HG03159 (cell line): Measurements from ENCODE around the gene BAHCC1.

Source experiments
- ATAC-seq: cut with Tn5 transposase; IDR thresholded peaks from one replicate; pipeline ENCODE4 v1.9.1; 2021; ENCODE audit warnings: mild to moderate bottlenecking, moderate library complexity; ENCODE audit not compliant: unreplicated experiment

Gene BAHCC1

DNA sequence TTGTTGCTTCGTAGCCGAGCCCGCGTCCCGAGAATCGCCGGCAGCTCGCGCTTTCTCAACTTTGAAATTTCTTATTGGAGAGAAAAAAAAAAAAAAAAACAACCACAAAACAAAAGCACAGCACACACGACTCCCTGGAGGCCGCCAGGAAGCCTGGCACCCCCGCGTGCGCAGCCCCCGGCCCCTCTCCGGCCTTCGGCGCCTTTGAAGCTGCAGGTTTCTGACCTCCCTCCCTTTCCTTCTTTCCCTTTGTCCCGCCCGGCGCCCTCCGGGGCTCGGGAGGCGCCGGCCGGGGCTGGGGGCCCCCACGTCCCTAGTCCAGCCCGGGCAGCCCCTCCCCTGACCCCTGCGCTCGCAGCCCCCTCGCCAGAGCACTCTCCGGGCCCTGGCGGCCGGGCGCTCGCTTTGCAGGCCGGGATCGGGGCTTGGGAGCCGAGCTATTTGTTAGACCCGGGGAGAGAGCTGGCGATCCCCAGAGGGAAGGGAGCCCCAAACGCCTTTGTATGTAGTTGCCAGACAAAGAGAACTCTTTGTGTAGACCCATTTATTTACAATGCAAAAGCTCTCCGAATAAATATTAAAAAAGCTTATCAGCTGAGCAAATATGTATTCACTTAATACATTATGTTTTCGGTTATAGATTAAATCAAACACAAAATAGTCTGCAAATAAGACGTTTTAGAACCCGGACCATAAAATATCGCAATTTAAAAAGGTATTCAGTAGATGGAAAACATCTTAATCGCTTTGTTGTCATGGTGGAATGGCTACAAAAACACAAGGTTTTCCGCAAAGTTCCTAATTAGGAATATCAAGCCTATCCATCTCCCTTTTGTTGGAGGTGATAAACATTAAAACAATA lies 2.3 kb downstream of the BAHCC1 start:
- ATAC-seq = no peak

DNA sequence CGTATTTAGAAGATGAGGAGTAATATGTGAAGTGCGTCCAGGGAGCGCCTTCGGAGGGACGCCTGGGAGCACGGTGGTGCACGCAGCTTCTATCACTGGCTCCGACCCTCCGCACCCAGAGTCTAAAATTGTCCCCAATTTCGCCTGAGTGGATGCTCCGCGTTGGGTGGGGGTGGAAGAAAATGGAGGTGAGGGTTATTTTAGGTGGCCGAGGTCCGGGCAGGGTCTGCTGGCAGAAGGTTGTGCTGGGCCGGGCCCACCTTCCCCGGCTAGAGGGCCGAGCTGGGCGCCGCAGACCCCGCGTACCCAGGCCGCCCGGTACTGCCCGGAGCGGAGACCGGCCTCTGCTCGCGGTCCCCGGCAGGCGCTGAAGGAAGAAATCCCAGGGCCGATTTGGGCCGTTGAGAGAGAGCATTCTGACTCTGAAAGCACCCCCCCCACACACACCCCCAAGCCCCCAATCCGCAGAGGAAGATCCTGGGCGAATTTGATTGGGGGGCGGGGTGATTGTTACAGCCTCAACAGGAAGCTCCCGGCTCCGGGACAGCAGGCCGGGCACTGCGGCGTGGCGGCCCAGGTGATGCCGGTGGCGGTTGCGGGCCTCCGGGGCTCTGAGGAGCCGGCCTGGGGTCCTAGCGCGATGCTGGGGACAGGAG lies 3.0 kb downstream of the BAHCC1 start:
- no peak for ATAC-seq

DNA sequence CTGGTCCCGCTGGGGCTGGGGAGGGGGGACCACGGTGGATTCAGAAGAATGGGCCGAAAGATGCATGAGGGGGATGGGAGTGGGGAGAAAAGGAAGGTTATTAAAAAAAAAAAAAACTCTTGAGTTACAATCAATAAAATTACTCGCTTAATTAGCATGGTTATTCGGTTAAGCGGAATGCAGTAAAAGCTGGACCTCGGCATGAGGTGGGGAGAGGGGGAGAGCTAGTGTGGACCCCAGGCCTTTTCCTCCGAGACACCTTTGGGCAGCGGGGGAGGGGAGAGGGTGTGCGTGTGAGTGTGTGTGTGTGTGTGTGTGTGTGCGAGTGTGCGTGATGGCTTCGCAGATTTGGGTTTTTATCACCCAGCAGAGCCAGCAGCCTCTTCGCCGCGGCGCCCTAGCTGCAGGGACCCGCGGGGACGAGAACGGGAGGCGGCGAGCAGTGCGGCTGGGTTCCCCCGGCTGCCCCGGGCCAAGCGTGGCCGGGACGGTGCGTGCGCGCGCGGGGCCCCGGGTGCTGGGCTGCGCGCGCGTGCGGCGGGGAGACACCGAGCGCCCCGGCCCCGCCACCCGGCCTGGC lies 3.7 kb downstream of the BAHCC1 start:
- no peak for ATAC-seq

DNA sequence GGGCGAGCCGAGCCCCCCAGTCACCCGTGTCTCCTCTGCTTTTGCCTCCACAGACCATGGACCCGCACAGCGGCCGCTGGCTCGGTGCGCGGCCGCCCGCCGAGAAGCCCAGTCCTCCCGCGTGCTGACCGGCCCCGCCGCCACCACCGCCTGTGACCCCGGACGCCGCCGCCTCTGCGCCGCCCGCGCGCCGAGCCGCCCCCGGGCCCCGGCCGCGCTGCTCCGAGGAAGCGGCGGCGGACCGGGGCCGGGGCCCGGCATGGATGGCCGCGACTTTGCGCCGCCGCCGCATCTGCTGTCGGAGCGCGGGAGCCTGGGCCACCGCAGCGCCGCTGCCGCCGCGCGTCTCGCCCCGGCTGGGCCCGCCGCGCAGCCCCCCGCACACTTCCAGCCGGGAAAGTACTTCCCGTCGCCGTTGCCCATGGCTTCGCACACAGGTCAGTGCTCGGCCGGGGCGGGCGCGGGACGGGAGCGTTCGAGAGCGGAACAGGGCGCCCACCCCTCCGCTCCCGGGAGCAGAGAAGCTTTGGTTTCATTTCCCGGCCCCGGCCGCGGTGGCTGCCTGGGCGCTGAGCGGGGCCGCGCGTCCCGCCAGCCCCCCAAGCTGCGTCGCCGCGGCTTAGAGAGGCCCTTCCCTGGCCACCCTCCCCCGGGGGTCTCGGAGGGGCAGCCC lies 4.4 kb downstream of the BAHCC1 start:
- no peak for ATAC-seq

DNA sequence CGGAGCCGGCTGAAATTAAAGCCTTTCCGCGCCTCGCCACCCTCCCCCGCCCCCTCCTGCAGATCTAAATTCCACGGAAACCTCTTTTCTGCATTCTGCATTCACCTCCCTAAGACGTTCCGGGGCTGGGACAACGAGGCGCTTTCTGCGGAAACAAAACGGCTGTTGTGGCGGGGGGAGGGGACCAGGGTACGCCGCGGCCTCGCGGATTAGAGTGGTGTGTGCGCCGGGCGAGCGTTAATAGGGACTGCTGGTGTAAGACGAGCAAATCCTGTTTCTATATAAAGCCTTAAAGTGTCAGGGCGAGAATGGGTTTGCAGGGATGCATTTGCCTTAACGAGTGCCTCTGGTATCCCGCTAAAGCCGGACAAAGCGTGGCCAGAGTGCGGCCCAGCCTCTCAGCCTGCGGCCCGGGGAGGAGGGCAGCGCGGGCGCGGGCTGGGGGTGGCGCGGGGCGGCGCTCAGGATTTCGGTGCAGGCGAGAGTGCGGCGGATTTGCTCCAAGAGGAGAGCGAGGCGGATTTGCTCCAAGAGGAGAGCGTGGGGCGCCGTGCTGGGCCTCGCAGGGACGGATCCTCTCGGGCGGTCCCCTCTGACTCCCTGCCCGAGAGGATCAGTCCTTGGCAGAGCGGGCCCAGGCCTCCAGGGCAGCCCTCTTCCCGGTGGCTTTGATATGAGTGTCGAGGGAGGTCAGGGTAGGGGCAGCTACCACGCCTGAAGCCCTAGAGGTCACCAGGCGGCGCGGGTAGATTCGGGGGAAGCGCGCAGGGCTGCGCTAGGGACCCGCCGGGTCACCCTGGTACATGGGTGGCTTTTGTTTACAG lies 5.1 kb downstream of the BAHCC1 start:
- no peak for ATAC-seq

DNA sequence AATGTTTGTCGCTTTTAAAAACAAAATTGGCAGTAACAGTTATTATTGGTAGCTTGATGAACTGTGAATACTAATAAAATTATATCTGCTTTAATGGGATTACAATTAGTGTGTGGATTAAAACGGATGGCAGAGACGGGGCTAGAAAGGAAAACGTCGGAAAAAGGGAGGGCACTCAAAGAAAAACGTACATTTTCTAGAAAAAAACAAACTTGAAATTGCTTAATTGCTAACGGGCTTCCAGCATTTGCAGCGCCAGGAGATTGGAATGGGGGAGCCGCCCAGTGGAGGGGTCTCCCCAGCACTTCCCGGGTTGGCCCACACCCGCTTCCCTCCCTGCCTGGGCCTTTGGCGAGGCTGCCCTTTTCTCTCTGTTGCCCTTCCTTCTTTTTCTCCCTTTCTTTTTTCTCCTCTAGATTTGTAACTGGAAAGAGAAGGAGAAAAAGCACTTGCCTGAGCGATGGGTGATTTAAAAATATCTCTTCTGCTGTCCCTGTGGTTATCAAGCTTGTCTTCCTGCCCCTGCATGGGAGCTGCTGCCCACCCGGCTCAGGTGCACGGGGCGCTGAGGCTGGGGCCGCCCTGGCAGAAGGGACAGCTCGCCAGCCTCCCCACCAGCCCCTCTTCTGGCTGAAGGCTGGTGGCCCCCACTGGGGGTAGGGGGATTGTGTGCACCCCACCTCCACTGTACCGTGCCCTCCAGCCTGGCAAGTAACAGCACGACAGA lies 5.9 kb downstream of the BAHCC1 start:
- ATAC-seq = no peak

DNA sequence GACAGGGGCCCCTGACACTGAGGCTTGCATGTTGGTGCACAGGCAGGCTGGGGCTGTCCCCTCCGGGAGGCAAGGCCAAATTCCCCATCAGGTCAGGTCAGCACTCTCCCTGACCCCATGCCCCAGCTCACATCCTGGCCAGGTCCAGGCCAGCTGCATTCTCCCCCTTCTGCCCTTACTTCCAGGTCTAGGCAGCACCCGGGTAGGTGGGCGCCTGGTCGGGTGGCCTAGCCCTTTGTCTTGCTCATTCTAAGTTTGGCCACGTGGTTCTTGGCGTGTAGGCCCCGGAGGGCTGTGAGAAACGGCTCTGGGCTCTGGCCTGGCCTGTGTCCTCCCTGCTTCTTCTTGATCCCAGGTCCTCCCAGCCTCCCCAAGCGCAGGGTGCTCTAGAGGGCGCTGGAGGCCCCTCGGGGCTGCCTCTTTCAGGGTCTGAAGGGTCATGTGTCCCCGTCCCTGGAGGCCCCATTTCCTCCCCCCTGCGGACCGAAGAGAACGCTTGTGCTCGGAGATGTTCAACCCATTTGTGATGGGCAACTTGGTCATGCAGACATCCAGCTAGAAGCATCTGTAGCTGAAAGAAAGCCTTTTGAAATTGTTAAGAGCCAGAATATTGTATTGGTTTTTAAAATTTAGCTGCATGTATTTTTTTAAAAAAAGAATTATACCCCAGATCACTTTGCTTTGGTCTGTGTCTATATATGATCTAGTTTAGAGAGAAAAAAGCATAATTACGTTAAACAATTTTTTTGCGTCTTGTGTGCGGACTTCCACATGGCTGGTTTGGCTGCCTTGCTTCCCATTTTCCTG lies 6.7 kb downstream of the BAHCC1 start:
- no peak for ATAC-seq

DNA sequence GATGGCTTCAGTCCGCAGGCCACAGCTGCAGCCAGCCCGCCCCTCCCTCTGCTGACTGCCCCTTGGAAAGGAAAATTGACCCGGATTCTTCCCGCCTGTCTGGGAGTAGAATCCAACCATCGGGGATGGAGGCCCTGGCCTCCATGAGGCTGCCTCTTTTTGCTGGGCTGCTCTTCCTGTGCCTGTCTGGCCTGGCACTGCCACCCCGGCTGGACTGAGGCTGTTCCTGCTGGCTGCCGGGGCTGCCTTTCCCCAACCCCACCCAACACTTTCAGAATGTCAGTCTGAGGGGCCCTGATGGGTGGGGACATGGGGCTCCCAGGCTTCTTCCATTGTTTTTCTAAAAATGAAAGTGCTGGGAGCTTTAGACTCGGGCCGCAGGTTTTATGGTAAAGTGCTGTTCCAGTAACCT lies 7.3 kb downstream of the BAHCC1 start:
- ATAC-seq = no peak

DNA sequence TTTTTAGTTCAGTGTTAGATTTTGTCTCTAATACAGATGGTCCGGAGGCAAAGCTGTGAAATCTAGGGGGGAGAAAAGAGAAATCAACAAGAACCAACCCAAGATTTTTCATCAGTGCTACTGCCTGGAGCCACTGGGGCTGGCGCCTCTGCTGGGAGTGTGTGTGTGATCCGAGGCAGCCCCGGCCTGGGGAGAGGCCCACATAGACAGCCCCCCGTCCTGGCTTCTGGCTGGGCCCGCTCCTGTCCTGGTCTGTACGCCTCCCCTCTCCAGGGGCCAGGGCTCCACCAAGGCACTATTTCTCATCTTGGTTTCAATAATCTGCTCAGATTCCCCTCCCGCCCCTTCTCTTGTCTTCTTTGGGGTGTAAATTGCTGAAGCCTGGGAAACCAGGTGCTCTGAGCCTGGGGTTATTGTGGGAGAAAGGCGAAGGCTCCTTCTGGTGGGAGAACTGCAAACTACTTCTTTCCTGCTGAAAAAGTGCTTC lies 7.8 kb downstream of the BAHCC1 start:
- no peak for ATAC-seq

DNA sequence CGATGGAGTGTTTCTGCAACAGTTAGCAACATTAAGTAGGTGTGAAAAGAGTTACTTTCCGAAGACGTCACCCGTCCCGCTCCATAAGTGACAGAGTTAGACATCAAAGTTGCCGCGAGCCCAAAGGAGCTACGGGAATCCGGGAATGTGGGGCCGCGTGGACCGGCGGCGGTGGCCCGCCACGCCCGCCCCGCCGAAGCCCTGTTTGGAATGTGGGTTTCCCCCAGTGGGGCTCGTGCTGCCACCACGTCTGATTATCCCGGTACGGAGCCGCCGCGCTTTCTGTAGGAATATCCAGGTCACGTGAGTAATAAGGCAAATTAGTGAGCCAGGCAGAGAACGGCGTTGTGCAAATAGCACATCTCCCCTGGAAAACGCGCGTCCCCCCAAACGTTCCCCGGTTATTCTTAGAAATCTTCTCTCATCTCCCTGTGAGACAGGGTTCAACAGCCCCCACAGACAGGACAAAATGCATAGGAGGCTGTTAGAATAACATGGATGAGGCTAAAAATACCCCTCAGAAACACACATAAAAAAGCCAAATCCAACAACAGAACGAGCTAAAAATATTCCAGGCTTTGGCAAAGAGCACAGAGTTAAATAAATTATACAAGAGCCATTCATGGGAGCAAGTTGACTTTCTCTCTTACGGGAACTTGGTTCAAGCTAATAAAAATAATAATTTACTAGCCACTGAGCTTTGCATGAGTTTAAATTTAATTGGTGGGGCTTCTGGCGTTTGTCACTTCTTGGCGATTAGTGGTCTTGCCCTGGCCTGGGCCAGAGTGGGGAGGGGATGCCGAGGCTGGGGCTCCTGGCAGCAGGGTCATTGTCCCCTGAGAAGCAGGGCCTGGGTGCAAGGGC lies 8.6 kb downstream of the BAHCC1 start:
- ATAC-seq = no peak

DNA sequence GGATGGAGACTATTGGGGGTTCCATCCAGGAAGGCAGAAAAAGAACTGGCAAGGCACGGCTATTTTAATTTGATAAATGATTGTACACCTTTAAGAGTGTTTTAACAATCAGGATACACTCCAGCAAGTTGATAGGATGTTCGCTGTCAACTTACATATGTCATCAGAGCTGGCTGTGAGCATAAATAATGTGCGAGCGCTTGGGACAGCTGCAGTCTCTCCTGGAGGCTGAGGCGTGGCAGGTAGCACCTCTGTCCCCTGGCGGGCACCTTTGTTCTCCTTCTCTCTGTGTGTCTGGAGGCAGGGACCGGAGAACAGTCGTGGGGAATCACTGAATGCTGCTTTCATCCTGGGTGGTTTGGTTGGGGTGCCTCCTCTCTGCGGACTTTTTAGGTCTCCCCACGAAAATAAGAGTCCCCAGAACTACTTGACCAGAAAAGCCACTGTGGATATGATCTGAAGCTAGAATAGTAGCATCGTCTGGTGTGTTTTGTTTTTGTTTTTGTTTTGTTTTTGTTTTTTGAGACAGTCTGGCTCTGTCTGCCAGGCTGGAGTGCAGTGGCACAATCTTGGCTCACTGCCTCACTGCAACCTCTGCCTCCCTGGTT lies 9.4 kb downstream of the BAHCC1 start:
- ATAC-seq = no peak

DNA sequence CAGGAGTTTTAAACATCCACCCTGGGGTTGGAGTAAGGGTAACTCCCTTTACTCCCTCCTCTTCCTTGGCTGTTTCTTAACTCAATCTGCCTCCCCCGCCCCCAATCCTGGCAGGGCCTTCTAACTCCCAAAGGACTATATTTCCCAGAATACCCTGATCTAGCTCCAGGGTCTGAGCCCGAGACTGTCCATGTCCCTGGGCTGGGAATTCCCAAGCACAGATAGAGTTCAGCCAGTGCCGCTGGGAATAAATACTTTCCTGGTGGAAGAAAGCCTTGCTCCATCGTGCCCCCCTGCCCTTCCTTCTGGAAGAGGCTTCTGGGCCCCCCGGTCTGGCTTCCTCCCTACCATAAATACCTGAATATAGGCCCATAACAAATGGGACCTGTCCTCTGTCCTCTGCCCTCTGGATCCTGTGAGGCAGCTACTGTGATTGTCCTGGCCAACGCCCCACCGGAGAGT lies 10.2 kb downstream of the BAHCC1 start:
- no peak for ATAC-seq

DNA sequence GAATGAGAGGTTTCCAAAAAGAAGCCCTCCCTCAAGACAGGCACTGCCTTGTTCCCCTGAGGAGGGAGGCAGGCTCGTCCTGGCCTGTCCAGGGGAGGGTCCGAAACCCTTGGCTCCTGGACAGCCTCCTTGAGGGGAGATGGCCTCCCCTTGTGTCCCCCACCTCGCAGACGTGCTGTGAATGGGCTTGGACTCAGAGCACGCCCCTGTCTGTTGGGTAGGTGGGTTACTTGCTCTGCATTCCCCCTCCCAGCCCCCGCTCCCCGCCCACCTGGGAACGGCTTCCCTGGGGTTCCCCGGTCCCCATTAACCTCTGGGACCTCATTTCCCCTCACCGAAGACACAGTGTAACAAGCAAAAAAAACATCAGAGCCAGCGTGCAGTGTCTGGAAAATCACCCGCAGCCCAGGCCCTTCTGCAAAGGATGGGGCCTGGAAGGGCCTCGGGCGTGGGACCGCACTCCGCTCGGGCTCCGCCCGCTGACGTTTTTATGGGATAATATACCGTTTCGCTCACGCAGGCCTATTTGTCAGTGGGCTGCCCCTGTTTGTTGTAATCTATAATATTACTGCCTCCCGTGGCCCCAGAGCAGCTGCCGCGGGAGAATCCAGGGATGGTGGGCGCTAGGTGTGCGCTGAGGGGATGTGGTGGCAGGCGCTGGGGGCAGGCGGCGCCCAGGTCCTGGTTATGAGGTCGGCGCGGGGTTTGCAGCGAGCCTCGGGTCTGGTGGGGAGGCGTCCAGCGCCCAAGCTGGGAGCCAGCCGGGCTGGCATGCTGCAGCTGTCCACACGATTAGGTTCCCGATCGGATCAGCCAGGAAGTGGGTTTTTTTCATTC lies 11.1 kb downstream of the BAHCC1 start:
- no peak for ATAC-seq

DNA sequence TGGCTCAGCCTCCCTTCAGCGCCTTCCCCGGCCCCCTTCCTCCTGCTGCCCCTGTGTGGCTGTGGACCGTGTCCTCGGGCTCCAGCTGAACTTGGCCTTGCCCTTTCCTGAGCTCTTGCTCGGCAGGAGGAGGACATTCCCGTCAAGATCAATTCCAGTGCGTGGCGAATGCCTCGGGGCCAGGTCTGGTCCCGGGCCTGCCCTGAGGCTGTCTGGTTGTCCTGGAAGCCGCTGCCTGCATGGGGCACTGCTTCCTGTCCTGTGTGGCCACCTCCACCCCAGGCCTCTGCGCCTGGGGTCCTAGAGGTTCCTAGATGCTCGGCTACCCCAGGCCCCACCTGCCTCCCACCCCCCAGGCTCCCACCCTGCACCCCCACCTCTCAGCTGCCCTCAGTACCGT lies 12.8 kb downstream of the BAHCC1 start:
- no peak for ATAC-seq

DNA sequence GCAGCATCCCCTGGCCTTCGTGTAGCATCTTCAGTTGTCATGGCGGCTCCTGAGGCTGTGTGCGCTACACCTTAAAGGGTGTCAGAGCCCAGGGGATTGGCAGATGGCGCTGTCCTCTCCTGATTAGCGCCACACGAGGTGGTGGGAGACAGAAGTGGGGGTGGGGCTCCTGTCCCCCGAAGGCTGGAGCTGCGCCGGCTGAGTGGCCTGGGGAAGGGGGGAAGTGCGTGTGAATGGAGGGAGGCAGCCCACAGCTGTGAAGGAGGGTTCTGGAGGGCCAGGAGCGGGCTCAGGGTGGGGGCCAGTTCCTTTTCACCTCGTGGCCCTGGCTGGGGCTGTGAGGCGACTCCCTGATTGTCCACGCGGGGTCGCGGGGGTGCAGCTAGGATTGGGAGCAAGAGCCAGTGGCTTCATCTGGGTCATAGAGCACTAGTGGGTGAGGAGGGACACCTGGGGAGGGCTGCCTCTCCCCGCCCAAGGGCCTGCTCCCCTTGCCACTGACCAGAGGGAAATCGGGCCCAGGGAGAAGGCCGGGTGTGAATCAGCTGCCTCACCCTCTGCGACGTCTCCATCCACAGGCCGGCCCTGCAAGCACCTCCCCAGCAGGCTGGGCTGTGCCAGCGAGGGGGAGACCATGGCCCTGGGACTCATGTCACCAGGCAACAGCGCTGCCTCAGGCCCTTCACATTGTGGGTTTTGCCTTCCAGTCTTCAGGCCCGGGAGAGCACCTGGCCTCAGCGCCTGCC lies 14.1 kb downstream of the BAHCC1 start:
- no peak for ATAC-seq

DNA sequence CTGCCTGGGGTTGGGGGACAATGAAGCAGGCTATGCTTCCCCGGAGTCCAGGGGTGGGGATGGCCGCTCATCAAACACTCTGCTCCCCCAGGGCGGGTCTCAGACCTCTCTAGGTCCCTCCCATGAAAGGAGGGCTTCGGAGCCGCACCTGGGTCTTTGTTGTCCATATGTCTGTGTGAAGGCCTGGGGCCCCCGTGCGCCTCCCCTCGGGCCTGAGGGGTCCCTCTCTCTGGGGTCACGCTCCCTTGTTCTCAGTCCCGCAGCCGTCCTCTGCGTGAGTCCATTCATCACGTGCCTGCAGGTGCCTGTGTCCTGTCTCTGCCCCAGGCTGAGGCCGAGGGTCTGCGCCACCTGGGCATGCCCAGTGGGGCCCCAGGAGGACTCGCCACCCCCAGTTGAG lies 15.6 kb downstream of the BAHCC1 start:
- ATAC-seq = no peak
